Neural progenitor cell (in vitro differentiated cells): ENCODE data around the gene PPFIBP1. TPM values are rescaled to one million over a fixed set of nuclear protein-coding genes. Genes with fewer than 3 reads are reported as not detected.

ENCODE experiments used
- DNase-seq: peaks from one replicate; pipeline ENCODE4 v3.0.0-alpha.2; 2016; ENCODE audit warnings: low spot score
- H2AFZ ChIP-seq: fragments of 200-600 bp; sonication (generic); replicated peaks from 2 replicates; pipeline ENCODE4 v1.6.1; 2016; ENCODE audit warnings: antibody characterized with exemption
- H3F3A ChIP-seq: fragments of 200-600 bp; sonication (generic); 2 replicates; pipeline ENCODE4 v1.6.1; 2016; ENCODE audit warnings: antibody characterized with exemption, low read depth
- H3K27ac ChIP-seq: fragments of 200-600 bp; sonication (generic); 2 replicates; pipeline ENCODE4 v1.5.1; 2016; ENCODE audit warnings: mild to moderate bottlenecking
- H3K27me3 ChIP-seq: fragments of 200-600 bp; sonication (generic); 2 replicates; pipeline ENCODE4 v1.6.1; 2016; ENCODE audit warnings: mild to moderate bottlenecking, moderate library complexity
- H3K36me3 ChIP-seq: fragments of 200-600 bp; sonication (generic); 2 replicates; pipeline ENCODE4 v1.5.1; 2016
- H3K4me1 ChIP-seq: fragments of 200-600 bp; sonication (generic); 2 replicates; pipeline ENCODE4 v1.6.1; 2016; ENCODE audit warnings: mixed run types
- H3K4me2 ChIP-seq: fragments of 200-600 bp; sonication (generic); 2 replicates; pipeline ENCODE4 v1.6.1; 2016
- H3K4me3 ChIP-seq: fragments of 200-600 bp; sonication (generic); 2 replicates; pipeline ENCODE4 v1.5.1; 2016
- H3K79me2 ChIP-seq: fragments of 200-600 bp; sonication (generic); 2 replicates; pipeline ENCODE4 v1.6.1; 2016; ENCODE audit warnings: low read depth
- H3K9ac ChIP-seq: fragments of 200-600 bp; sonication (generic); 2 replicates; pipeline ENCODE4 v1.6.1; 2016
- H3K9me3 ChIP-seq: fragments of 200-600 bp; sonication (generic); 2 replicates; pipeline ENCODE4 v1.5.1; 2016; ENCODE audit warnings: low read depth
- H4K20me1 ChIP-seq: fragments of 200-600 bp; sonication (generic); 2 replicates; pipeline ENCODE4 v1.6.1; 2016; ENCODE audit warnings: low read depth
- H3K27ac Mint-ChIP-seq: 3 replicates; pipeline ENCODE4 v1.8.0; 2021; ENCODE audit warnings: mixed read lengths
- H3K27me3 Mint-ChIP-seq: 2 replicates; pipeline ENCODE4 v1.8.0; 2022; ENCODE audit warnings: low read depth, mild to moderate bottlenecking, inconsistent platforms, moderate library complexity, mixed read lengths; ENCODE audit not compliant: insufficient read depth
- H3K36me3 Mint-ChIP-seq: 3 replicates; pipeline ENCODE4 v1.8.0; 2021; ENCODE audit warnings: mixed read lengths
- H3K4me1 Mint-ChIP-seq: 3 replicates; pipeline ENCODE4 v1.8.0; 2021; ENCODE audit warnings: mixed read lengths
- H3K4me3 Mint-ChIP-seq: 3 replicates; pipeline ENCODE4 v1.8.0; 2021; ENCODE audit warnings: mild to moderate bottlenecking, moderate library complexity, mixed read lengths
- H3K9me3 Mint-ChIP-seq: 3 replicates; pipeline ENCODE4 v1.8.0; 2020; ENCODE audit warnings: mixed read lengths
- EZH2 ChIP-seq: fragments of 200-600 bp; sonication (generic); IDR thresholded peaks from 2 replicates; pipeline ENCODE4 v1.6.1; 2017; ENCODE audit warnings: antibody characterized with exemption, mild to moderate bottlenecking, moderate library complexity
- EZH2phosphoT487 ChIP-seq: fragments of 200-600 bp; sonication (generic); IDR thresholded peaks from 2 replicates; pipeline ENCODE4 v1.6.1; 2017; ENCODE audit warnings: antibody characterized with exemption
- total RNA-seq: library from RNA; depleted of rRNA; stranded (reverse); fragments of >200 nt; gene quantifications from 2 replicates; pipeline ENCODE4 v1.2.3, GENCODE V29; 2015; ENCODE audit warnings: low replicate concordance
- TF ChIP-seq, protein P1 (sequence below): fragments of 200-600 bp; sonication (generic); IDR thresholded peaks from 2 replicates; pipeline ENCODE4 v1.5.1; 2017; ENCODE audit warnings: antibody characterized with exemption, mild to moderate bottlenecking

The PPFIBP1 gene
- total RNA-seq, 1 donor from 2014 or later, result 61.7 TPM

GRCh38 chr12:27602516-27602915 is 78.5 kb downstream of the PPFIBP1 start:
- TF ChIP-seq, protein P1, sequence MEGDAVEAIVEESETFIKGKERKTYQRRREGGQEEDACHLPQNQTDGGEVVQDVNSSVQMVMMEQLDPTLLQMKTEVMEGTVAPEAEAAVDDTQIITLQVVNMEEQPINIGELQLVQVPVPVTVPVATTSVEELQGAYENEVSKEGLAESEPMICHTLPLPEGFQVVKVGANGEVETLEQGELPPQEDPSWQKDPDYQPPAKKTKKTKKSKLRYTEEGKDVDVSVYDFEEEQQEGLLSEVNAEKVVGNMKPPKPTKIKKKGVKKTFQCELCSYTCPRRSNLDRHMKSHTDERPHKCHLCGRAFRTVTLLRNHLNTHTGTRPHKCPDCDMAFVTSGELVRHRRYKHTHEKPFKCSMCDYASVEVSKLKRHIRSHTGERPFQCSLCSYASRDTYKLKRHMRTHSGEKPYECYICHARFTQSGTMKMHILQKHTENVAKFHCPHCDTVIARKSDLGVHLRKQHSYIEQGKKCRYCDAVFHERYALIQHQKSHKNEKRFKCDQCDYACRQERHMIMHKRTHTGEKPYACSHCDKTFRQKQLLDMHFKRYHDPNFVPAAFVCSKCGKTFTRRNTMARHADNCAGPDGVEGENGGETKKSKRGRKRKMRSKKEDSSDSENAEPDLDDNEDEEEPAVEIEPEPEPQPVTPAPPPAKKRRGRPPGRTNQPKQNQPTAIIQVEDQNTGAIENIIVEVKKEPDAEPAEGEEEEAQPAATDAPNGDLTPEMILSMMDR, result no peak
- Mint-ChIP-seq H3K4me3 (no peak overlapping the region), H3K4me1 (no peaks in the 10 kb centered on the region), H3K27ac (no peak overlapping the region), H3K27me3 (no peaks in the 10 kb centered on the region), H3K36me3 (peaks cover 3% of the 10 kb centered on the region), H3K9me3 (peaks cover 6% of the 10 kb centered on the region)
- H3K4me3 ChIP-seq, result no peak overlapping the region
- H3F3A ChIP-seq, result no peaks in the 10 kb centered on the region
- no peak overlapping the region for H2AFZ ChIP-seq
- no peak overlapping the region for H3K9ac ChIP-seq
- H3K79me2 ChIP-seq, result no peaks in the 10 kb centered on the region
- H3K36me3 ChIP-seq, result no peaks in the 10 kb centered on the region
- DNase-seq, result no peak
- no peaks in the 10 kb centered on the region for H3K27me3 ChIP-seq
- H3K9me3 ChIP-seq, result no peaks in the 10 kb centered on the region
- no peak overlapping the region for H3K4me2 ChIP-seq
- no peaks in the 10 kb centered on the region for H4K20me1 ChIP-seq
- no peak overlapping the region for H3K27ac ChIP-seq
- H3K4me1 ChIP-seq, result no peaks in the 10 kb centered on the region

- H3K27me3 Mint-ChIP-seq, result no peaks in the 10 kb centered on the region
- DNase-seq, result no peak
- no peak overlapping the region for H3K4me3 Mint-ChIP-seq
- no peaks in the 10 kb centered on the region for H3F3A ChIP-seq
- H3K9me3 Mint-ChIP-seq, result peaks cover 6% of the 10 kb centered on the region
- H3K4me1 ChIP-seq, result peaks cover 10% of the 10 kb centered on the region
- TF ChIP-seq EZH2phosphoT487 (no peak), EZH2 (no peak)
- TF ChIP-seq, protein P1, result no peak
- no peaks in the 10 kb centered on the region for H3K79me2 ChIP-seq
- no peak overlapping the region for H3K27ac ChIP-seq
- H3K36me3 Mint-ChIP-seq, result peaks cover under 1% of the 10 kb centered on the region
- H3K27me3 ChIP-seq, result no peaks in the 10 kb centered on the region
- no peaks in the 10 kb centered on the region for H4K20me1 ChIP-seq
- no peak overlapping the region for H3K27ac Mint-ChIP-seq
- H3K36me3 ChIP-seq, result no peaks in the 10 kb centered on the region
- no peak overlapping the region for H2AFZ ChIP-seq
- peaks cover 3% of the 10 kb centered on the region for H3K4me1 Mint-ChIP-seq
- H3K4me3 ChIP-seq, result no peak overlapping the region
- no peak overlapping the region for H3K9ac ChIP-seq
- H3K4me2 ChIP-seq, result no peak overlapping the region
- no peaks in the 10 kb centered on the region for H3K9me3 ChIP-seq
Measured at GRCh38 chr12:27604431-27604830, 80.4 kb downstream of the PPFIBP1 start.

GRCh38 chr12:27606986-27607385 is 83.0 kb downstream of the PPFIBP1 start:
- Mint-ChIP-seq H3K27ac (no peak overlapping the region), H3K4me3 (no peak overlapping the region), H3K27me3 (no peaks in the 10 kb centered on the region), H3K9me3 (peaks cover 6% of the 10 kb centered on the region), H3K4me1 (peaks cover 12% of the 10 kb centered on the region), H3K36me3 (no peaks in the 10 kb centered on the region)
- H3K27me3 ChIP-seq, result no peaks in the 10 kb centered on the region
- H3F3A ChIP-seq, result no peaks in the 10 kb centered on the region
- no peak overlapping the region for H2AFZ ChIP-seq
- H3K4me3 ChIP-seq, result no peak overlapping the region
- TF ChIP-seq, protein P1, result no peak
- no peak for TF ChIP-seq EZH2phosphoT487
- TF ChIP-seq EZH2, result no peak
- no peaks in the 10 kb centered on the region for H3K79me2 ChIP-seq
- peaks cover 15% of the 10 kb centered on the region for H3K4me1 ChIP-seq
- H3K27ac ChIP-seq, result no peak overlapping the region
- no peak for DNase-seq
- H3K9me3 ChIP-seq, result no peaks in the 10 kb centered on the region
- no peak overlapping the region for H3K9ac ChIP-seq
- no peaks in the 10 kb centered on the region for H4K20me1 ChIP-seq
- no peaks in the 10 kb centered on the region for H3K36me3 ChIP-seq
- H3K4me2 ChIP-seq, result no peak overlapping the region

GRCh38 chr12:27607591-27607990 is 83.6 kb downstream of the PPFIBP1 start:
- no peaks in the 10 kb centered on the region for H4K20me1 ChIP-seq
- H3K27me3 ChIP-seq, result no peaks in the 10 kb centered on the region
- no peak for TF ChIP-seq EZH2
- TF ChIP-seq, protein P1, result no peak
- TF ChIP-seq EZH2phosphoT487, result no peak
- no peaks in the 10 kb centered on the region for H3K9me3 ChIP-seq
- Mint-ChIP-seq H3K4me3 (no peak overlapping the region), H3K4me1 (peaks cover 12% of the 10 kb centered on the region), H3K9me3 (peaks cover 6% of the 10 kb centered on the region), H3K27me3 (no peaks in the 10 kb centered on the region), H3K27ac (no peak overlapping the region), H3K36me3 (no peaks in the 10 kb centered on the region)
- H3F3A ChIP-seq, result no peaks in the 10 kb centered on the region
- no peak overlapping the region for H3K9ac ChIP-seq
- H3K4me2 ChIP-seq, result no peak overlapping the region
- no peak overlapping the region for H2AFZ ChIP-seq
- DNase-seq, result no peak
- no peak overlapping the region for H3K27ac ChIP-seq
- no peaks in the 10 kb centered on the region for H3K79me2 ChIP-seq
- H3K4me1 ChIP-seq, result peaks cover 15% of the 10 kb centered on the region
- no peaks in the 10 kb centered on the region for H3K36me3 ChIP-seq
- H3K4me3 ChIP-seq, result no peak overlapping the region
